HCT116 (cell line): Measurements from ENCODE around the gene KIF26B. TPM values are rescaled to one million over a fixed set of nuclear protein-coding genes. Genes with fewer than 3 reads are reported as not detected.

Experiments used
- ATAC-seq: fragments of 200-7000 bp; cut with Tn5 transposase; 2 replicates; pipeline ENCODE4 v1.9.1; 2020; ENCODE audit warnings: mild to moderate bottlenecking, moderate library complexity
- BruUV-seq: library from RNA; stranded (reverse); fragments of 400-500 nt; replicated peaks from 2 replicates; lab custom pipeline; 2021; lab: Mats Ljungman, UMichigan
- CTCF ChIA-PET: fragments of 300-600 bp; sonication (Branson Sonifier 250); formaldehyde crosslinking; loops from one replicate; lab custom pipeline; 2021; ENCODE audit warnings: antibody characterized with exemption; lab: Charles Lee
- POLR2A ChIA-PET: fragments of 300-600, 350-600 bp; sonication (Branson Sonifier 250); formaldehyde crosslinking; loops from one replicate; lab custom pipeline; 2021; ENCODE audit warnings: antibody characterized with exemption; lab: Charles Lee
- RAD21 ChIA-PET, 2 experiments: fragments of 300-600 bp; sonication (Branson Sonifier 250); formaldehyde crosslinking; loops; one replicate each; lab custom pipeline; 2023; ENCODE audit warnings: low total read pairs in 2 of 2; ENCODE audit not compliant: uncharacterized antibody in 2 of 2, unreplicated experiment in 2 of 2, low non-redundant PET in 1 of 2; lab: Charles Lee
- DNase-seq: peaks from one replicate; pipeline ENCODE4 v3.0.0-alpha.2; 2010; ENCODE audit warnings: low read depth, low spot score
- H2AFZ ChIP-seq: fragments of 200-600 bp; shearing (Covaris generic), sonication (generic); 2 replicates; pipeline ENCODE4 v1.6.1; 2017; ENCODE audit warnings: low read depth, mixed run types, mixed read lengths, antibody characterized with exemption, low read length; ENCODE audit not compliant: poor library complexity, severe bottlenecking
- H3K27ac ChIP-seq: 2 replicates; pipeline ENCODE4 v1.5.1; 2012; ENCODE audit warnings: low read depth, low read length
- H3K27me3 ChIP-seq: fragments of 200-600 bp; sonication (generic); 2 replicates; pipeline ENCODE4 v1.6.1; 2016; ENCODE audit warnings: mixed run types, low read length, mixed read lengths; ENCODE audit not compliant: insufficient read depth
- H3K36me3 ChIP-seq, 2 experiments: fragments of 200-500 bp in 1 of 2; fragments of 200-600 bp in 1 of 2; sonication (Bioruptor generic) in 1 of 2; sonication (generic) in 1 of 2; 2 replicates each; pipeline versions ENCODE4 v1.5.1 to v1.6.1; 2014 to 2016; ENCODE audit warnings: low read length in 2 of 2, inconsistent platforms in 1 of 2, mixed read lengths in 1 of 2, mixed run types in 1 of 2; ENCODE audit not compliant: insufficient read depth in 2 of 2, control insufficient read depth in 1 of 2
- H3K4me1 ChIP-seq, 2 experiments: fragments of 200-600 bp in 1 of 2; sonication (generic) in 1 of 2; 2 replicates each; pipeline versions ENCODE4 v1.5.1 to v1.6.1; 2012 to 2017; ENCODE audit warnings: low read length in 2 of 2, inconsistent platforms in 1 of 2, mild to moderate bottlenecking in 1 of 2, mixed read lengths in 1 of 2, mixed run types in 1 of 2, moderate library complexity in 1 of 2; ENCODE audit not compliant: insufficient read depth in 2 of 2, control insufficient read depth in 1 of 2
- H3K4me2 ChIP-seq: fragments of 200-600 bp; sonication (generic); 2 replicates; pipeline ENCODE4 v1.6.1; 2017; ENCODE audit warnings: mixed run types, low read length, mixed read lengths
- H3K4me3 ChIP-seq, 2 experiments: fragments of 200-600 bp in 1 of 2; sonication (generic) in 1 of 2; replicated peaks in 1 of 2; 2 replicates each; pipeline ENCODE4 v1.5.1; 2011 to 2016; ENCODE audit warnings: low read length in 2 of 2, control low read depth in 1 of 2, low read depth in 1 of 2, mild to moderate bottlenecking in 1 of 2, mixed read lengths in 1 of 2, mixed run types in 1 of 2
- H3K79me2 ChIP-seq: fragments of 200-600 bp; sonication (generic); 2 replicates; pipeline ENCODE4 v1.6.1; 2017; ENCODE audit warnings: mild to moderate bottlenecking, mixed run types, low read length, moderate library complexity, mixed read lengths; ENCODE audit not compliant: insufficient read depth
- H3K9ac ChIP-seq: fragments of 200-600 bp; sonication (generic); 2 replicates; pipeline ENCODE4 v1.6.1; 2016; ENCODE audit warnings: low read length, mixed read lengths
- H3K9me2 ChIP-seq: fragments of 200-600 bp; sonication (generic), shearing (Covaris generic); 2 replicates; pipeline ENCODE4 v1.6.1; 2017; ENCODE audit warnings: mixed run types, mild to moderate bottlenecking, moderate library complexity; ENCODE audit not compliant: insufficient read depth
- H3K9me3 ChIP-seq, 2 experiments: fragments of 200-500 bp in 1 of 2; fragments of 200-600 bp in 1 of 2; sonication (Bioruptor generic) in 1 of 2; sonication (generic) in 1 of 2; 2 replicates each; pipeline ENCODE4 v1.6.1; 2014 to 2017; ENCODE audit warnings: low read length in 2 of 2, mixed read lengths in 2 of 2, inconsistent platforms in 1 of 2, low read depth in 1 of 2, mild to moderate bottlenecking in 1 of 2, mixed run types in 1 of 2, moderate library complexity in 1 of 2; ENCODE audit not compliant: control insufficient read depth in 1 of 2, insufficient read depth in 1 of 2
- H4K20me1 ChIP-seq: fragments of 200-600 bp; sonication (generic), shearing (Covaris generic); 2 replicates; pipeline ENCODE4 v1.6.1; 2017; ENCODE audit warnings: mixed run types, mild to moderate bottlenecking, moderate library complexity; ENCODE audit not compliant: insufficient read depth
- CBX3 ChIP-seq: IDR thresholded peaks from 2 replicates; pipeline ENCODE4 v1.6.1; 2012; ENCODE audit warnings: low read depth
- CEBPB ChIP-seq: IDR thresholded peaks from 2 replicates; pipeline ENCODE4 v1.6.1; 2012; ENCODE audit warnings: low read depth
- EGR1 ChIP-seq: IDR thresholded peaks from 2 replicates; pipeline ENCODE4 v1.6.1; 2012; ENCODE audit warnings: low read depth
- ELF1 ChIP-seq: IDR thresholded peaks from 2 replicates; pipeline ENCODE4 v1.6.1; 2012; ENCODE audit warnings: low read depth, borderline replicate concordance
- EZH2 ChIP-seq: fragments of 200-600 bp; sonication (generic); IDR thresholded peaks from 2 replicates; pipeline ENCODE4 v1.6.1; 2017; ENCODE audit warnings: antibody characterized with exemption, mixed run types
- EZH2phosphoT487 ChIP-seq: fragments of 200-600 bp; IDR thresholded peaks from 2 replicates; pipeline ENCODE4 v1.6.1; 2018; ENCODE audit warnings: antibody characterized with exemption, borderline replicate concordance
- FOSL1 ChIP-seq: IDR thresholded peaks from 2 replicates; pipeline ENCODE4 v1.6.1; 2012; ENCODE audit warnings: low read depth
- JUND ChIP-seq: IDR thresholded peaks from 2 replicates; pipeline ENCODE4 v1.6.1; 2012
- POLR2A ChIP-seq: IDR thresholded peaks from 2 replicates; pipeline ENCODE4 v1.7.0; 2011; ENCODE audit warnings: borderline replicate concordance; ENCODE audit not compliant: insufficient read depth, insufficient read length; ENCODE audit errors: extremely low read depth
- POLR2AphosphoS5 ChIP-seq: IDR thresholded peaks from 2 replicates; pipeline ENCODE4 v1.6.1; 2011; ENCODE audit warnings: mild to moderate bottlenecking, low read depth, low read length, moderate library complexity
- SIN3A ChIP-seq: IDR thresholded peaks from 2 replicates; pipeline ENCODE4 v1.6.1; 2012; ENCODE audit warnings: low read depth
- SP1 ChIP-seq: IDR thresholded peaks from 2 replicates; pipeline ENCODE4 v1.6.1; 2012; ENCODE audit warnings: low read depth
- SRF ChIP-seq: IDR thresholded peaks from 2 replicates; pipeline ENCODE4 v1.6.1; 2012; ENCODE audit warnings: low read depth
- TCF7L2 ChIP-seq: IDR thresholded peaks from 2 replicates; pipeline ENCODE4 v1.7.0; 2011; ENCODE audit warnings: borderline replicate concordance, inconsistent platforms; ENCODE audit not compliant: insufficient read depth, insufficient read length; ENCODE audit errors: extremely low read depth
- ZFX ChIP-seq: fragments of 450-650 bp; IDR thresholded peaks from 2 replicates; pipeline ENCODE4 v1.6.1; 2017
- ZNF274 ChIP-seq: fragments of 200-500 bp; sonication (Bioruptor generic); IDR thresholded peaks from 2 replicates; pipeline ENCODE4 v1.6.1; 2014; ENCODE audit warnings: mild to moderate bottlenecking, low read depth, low read length, inconsistent platforms
- intact Hi-C: fragments of 100-400 bp; cut with micrococcal nuclease; formaldehyde crosslinking; loops from 2 replicates; pipeline ENCODE4 v1.10.0; 2022
- total RNA-seq: library from RNA; stranded (reverse); gene quantifications from one replicate; pipeline ENCODE4 v1.2.1, GENCODE V29; 2021; ENCODE audit not compliant: unreplicated experiment
- TF ChIP-seq, protein P1 (sequence below), 3 experiments: fragments of 200-600 bp in 1 of 3; sonication (generic) in 1 of 3; IDR thresholded peaks in 2 of 3; conservative IDR thresholded peaks in 1 of 3; 2 replicates each; pipeline ENCODE4 v1.5.1; 2012 to 2017; ENCODE audit warnings: low read depth in 2 of 3, low read length in 2 of 3, antibody characterized with exemption in 1 of 3, borderline replicate concordance in 1 of 3, control low read depth in 1 of 3, mild to moderate bottlenecking in 1 of 3, mixed read lengths in 1 of 3, mixed run types in 1 of 3, moderate library complexity in 1 of 3; ENCODE audit not compliant: insufficient read depth in 1 of 3
- TF ChIP-seq, protein P2 (sequence below): IDR thresholded peaks from 2 replicates; pipeline ENCODE4 v1.6.1; 2011; ENCODE audit warnings: mild to moderate bottlenecking, low read length, moderate library complexity; ENCODE audit not compliant: insufficient replicate concordance; ENCODE audit errors: extremely low read depth
- TF ChIP-seq, protein P3 (sequence below): IDR thresholded peaks from 2 replicates; pipeline ENCODE4 v1.6.1; 2012
- TF ChIP-seq, protein P4 (sequence below): IDR thresholded peaks from 2 replicates; pipeline ENCODE4 v1.6.1; 2012; ENCODE audit warnings: low read depth

Gene KIF26B
- total RNA-seq, 1 experiment from 2014 or later = 0.49 TPM

DNA sequence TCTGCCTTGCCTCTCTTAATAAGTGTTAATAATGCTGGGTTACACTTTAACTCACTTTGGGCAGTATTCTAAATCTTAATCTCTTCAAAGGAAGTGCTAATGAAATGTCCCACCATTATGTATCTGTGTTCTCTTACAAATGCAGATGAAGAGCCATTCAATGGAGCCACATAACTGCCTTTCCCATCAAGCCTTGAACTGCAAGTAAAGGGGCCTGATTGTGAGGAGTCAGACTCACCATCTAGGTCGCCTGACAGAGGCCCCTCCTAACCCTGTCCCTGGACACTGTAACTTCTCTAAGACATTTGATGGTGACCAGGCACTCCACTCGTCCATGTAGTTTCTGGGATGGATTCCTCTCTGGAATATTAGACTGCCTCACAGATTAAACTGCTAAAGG is 329.4 kb downstream of the KIF26B start:
- H3K79me2 ChIP-seq = no peaks in the 10 kb centered on the region

More for the DNA sequence above, 329.4 kb downstream of the KIF26B start:
- Histone ChIP-seq H3K27ac (no peak overlapping the region), H3K9me2 (no peaks in the 10 kb centered on the region), H3K9me3 (no peaks in the 10 kb centered on the region), H3K36me3 (no peaks in the 10 kb centered on the region), H3K9ac (no peak overlapping the region), H3K4me2 (no peak overlapping the region), H3K27me3 (peaks cover 6% of the 10 kb centered on the region; the same call in 1 of the 2 replicates), H3K4me1 (no peaks in the 10 kb centered on the region), H3K4me3 (no peak overlapping the region), H2AFZ (no peak overlapping the region), H4K20me1 (no peaks in the 10 kb centered on the region)
- DNase-seq = no peak
- ChIA-PET POLR2A (no interaction called here), RAD21 (no interaction called here), CTCF (no interaction called here)
- BruUV-seq = no TSS peak
- ATAC-seq = no peak
- intact Hi-C loops = no loop called here
- TF ChIP-seq EZH2 = no peak
- TF ChIP-seq CEBPB = no peak
- TF ChIP-seq EGR1 = no peak
- no peak for TF ChIP-seq ZFX
- no peak for TF ChIP-seq JUND
- no peak for TF ChIP-seq POLR2AphosphoS5
- TF ChIP-seq CBX3 = no peak
- TF ChIP-seq SIN3A = no peak
- TF ChIP-seq FOSL1 = no peak
- TF ChIP-seq TCF7L2 = no peak
- TF ChIP-seq, protein P1, sequence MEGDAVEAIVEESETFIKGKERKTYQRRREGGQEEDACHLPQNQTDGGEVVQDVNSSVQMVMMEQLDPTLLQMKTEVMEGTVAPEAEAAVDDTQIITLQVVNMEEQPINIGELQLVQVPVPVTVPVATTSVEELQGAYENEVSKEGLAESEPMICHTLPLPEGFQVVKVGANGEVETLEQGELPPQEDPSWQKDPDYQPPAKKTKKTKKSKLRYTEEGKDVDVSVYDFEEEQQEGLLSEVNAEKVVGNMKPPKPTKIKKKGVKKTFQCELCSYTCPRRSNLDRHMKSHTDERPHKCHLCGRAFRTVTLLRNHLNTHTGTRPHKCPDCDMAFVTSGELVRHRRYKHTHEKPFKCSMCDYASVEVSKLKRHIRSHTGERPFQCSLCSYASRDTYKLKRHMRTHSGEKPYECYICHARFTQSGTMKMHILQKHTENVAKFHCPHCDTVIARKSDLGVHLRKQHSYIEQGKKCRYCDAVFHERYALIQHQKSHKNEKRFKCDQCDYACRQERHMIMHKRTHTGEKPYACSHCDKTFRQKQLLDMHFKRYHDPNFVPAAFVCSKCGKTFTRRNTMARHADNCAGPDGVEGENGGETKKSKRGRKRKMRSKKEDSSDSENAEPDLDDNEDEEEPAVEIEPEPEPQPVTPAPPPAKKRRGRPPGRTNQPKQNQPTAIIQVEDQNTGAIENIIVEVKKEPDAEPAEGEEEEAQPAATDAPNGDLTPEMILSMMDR (IDR thresholded peaks at IDR 0.05 in 2 of 3, conservative IDR thresholded peaks at IDR 0.05 in 1 of 3; ENCODE audit: borderline replicate concordance in 1 of 3, insufficient read depth in 1 of 3, low read depth in 2 of 3, low read length in 2 of 3) = no peak
- TF ChIP-seq EZH2phosphoT487 = no peak
- no peak for TF ChIP-seq ELF1
- no peak for TF ChIP-seq SP1
- TF ChIP-seq, protein P2, sequence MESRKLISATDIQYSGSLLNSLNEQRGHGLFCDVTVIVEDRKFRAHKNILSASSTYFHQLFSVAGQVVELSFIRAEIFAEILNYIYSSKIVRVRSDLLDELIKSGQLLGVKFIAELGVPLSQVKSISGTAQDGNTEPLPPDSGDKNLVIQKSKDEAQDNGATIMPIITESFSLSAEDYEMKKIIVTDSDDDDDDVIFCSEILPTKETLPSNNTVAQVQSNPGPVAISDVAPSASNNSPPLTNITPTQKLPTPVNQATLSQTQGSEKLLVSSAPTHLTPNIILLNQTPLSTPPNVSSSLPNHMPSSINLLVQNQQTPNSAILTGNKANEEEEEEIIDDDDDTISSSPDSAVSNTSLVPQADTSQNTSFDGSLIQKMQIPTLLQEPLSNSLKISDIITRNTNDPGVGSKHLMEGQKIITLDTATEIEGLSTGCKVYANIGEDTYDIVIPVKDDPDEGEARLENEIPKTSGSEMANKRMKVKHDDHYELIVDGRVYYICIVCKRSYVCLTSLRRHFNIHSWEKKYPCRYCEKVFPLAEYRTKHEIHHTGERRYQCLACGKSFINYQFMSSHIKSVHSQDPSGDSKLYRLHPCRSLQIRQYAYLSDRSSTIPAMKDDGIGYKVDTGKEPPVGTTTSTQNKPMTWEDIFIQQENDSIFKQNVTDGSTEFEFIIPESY = no peak
- TF ChIP-seq, protein P3, sequence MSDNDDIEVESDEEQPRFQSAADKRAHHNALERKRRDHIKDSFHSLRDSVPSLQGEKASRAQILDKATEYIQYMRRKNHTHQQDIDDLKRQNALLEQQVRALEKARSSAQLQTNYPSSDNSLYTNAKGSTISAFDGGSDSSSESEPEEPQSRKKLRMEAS = no peak
- no peak for TF ChIP-seq ZNF274
- TF ChIP-seq SRF = no peak
- TF ChIP-seq POLR2A = no peak
- TF ChIP-seq, protein P4, sequence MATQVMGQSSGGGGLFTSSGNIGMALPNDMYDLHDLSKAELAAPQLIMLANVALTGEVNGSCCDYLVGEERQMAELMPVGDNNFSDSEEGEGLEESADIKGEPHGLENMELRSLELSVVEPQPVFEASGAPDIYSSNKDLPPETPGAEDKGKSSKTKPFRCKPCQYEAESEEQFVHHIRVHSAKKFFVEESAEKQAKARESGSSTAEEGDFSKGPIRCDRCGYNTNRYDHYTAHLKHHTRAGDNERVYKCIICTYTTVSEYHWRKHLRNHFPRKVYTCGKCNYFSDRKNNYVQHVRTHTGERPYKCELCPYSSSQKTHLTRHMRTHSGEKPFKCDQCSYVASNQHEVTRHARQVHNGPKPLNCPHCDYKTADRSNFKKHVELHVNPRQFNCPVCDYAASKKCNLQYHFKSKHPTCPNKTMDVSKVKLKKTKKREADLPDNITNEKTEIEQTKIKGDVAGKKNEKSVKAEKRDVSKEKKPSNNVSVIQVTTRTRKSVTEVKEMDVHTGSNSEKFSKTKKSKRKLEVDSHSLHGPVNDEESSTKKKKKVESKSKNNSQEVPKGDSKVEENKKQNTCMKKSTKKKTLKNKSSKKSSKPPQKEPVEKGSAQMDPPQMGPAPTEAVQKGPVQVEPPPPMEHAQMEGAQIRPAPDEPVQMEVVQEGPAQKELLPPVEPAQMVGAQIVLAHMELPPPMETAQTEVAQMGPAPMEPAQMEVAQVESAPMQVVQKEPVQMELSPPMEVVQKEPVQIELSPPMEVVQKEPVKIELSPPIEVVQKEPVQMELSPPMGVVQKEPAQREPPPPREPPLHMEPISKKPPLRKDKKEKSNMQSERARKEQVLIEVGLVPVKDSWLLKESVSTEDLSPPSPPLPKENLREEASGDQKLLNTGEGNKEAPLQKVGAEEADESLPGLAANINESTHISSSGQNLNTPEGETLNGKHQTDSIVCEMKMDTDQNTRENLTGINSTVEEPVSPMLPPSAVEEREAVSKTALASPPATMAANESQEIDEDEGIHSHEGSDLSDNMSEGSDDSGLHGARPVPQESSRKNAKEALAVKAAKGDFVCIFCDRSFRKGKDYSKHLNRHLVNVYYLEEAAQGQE = no peak
